HG03060 (cell line): ENCODE measurements around the gene TRIM3.

Source experiments
- ATAC-seq: cut with Tn5 transposase; IDR thresholded peaks from one replicate; pipeline ENCODE4 v1.9.1; 2021; ENCODE audit warnings: low read depth, moderate number of reproducible peaks; ENCODE audit not compliant: unreplicated experiment

TRIM3 gene

GRCh38 chr11:6481012-6481923 lies 7.5 kb upstream of the TRIM3 start, which contains the start of the genes ARFIP2 and TIMM10B:
ARFIP2 (minus strand) TSS chr11:6481331; CDS start chr11:6480421, 910 bp downstream.
TIMM10B (plus strand) TSS chr11:6481501; CDS start chr11:6481517, 16 bp downstream.
- peak; percentile 99 for ATAC-seq

DNA sequence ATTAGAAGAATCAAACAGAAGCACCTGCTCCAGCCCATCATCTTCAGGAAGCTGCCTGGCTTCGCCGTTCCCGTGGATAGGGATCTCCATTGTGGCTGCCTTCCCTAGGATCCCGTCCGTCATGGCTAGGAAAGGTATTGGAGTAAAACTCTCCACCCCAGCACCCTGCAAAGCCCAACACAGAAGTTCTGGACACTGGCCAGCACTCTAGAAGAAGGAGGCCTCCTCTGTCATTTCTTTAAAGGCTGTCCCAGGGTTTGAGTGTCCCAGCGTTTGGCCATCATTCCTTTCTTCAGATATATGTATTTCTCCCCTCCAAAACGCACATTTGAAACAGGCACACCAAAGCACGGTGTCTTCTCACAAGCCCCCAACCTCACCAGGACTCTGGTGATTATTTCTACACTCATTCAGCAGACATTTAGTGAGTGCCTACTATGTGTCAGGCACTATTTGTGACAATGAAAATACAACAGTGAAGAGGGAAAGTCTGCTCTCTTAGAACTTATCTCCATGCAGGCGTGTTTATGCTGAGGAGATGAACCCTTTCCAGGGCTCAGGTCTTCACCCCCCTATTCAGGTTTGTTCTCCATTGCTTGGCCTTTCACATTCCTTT lies 6.7 kb upstream of the TRIM3 start:
- ATAC-seq, result no peak

GRCh38 chr11:6476571-6476970 lies 2.8 kb upstream of the TRIM3 start:
- no peak for ATAC-seq

DNA sequence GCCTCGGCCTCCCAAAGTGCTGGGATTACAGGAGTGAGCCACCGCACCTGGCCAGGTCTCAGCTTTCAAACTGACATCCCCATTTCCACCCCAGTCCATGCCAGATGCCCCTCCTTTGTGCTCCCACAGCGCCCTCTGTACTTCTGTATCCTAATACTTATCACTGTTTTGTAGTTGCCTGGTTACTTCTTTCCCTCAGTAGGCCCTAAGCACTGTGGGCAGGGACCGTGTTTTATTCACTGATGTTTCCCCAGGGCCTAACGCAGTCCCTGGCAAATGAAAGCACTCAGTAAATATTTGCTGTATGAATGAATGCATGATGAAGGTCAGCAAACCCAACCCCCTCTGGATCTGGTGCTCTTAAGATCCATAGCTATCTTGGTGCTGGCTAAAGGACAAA lies 2.2 kb upstream of the TRIM3 start:
- no peak for ATAC-seq

DNA sequence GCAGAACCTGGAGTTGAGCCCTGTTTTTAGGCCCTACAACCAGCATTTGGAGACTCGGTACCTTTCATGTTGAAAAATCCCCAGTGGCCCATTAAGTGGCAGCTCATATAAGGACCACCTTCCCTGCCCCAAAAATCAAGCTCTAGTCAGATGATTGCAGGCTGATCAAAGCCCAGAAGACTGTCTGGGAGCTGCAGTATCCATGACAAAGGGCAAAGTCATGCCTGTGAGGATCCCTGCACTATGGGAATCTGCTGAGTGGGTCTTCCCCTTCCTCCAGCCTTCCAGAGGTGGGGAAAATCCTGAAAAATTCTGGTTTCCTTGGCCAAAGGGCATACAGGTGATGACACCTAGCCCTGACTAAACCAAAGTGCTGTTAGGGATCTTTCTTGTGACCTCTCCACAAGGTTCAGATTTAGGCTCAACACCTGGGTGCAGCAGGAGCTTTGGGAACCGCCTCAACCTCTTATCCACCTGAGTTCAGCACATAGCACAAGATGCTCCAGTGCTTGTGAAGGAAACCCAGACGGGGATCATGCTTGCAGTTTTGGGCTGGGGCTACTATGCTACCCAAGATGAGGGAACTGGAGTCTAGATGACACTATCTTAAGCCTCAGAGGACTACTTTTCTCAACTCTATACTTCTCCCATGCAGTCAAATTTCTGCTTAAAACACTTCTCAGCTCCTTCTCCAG lies 1.2 kb upstream of the TRIM3 start:
- no peak for ATAC-seq

- no peak for ATAC-seq
These were observed 662 bp upstream of the TRIM3 start for GRCh38 chr11:6474413-6474792.

GRCh38 chr11:6472934-6473333 lies 807 bp downstream of the TRIM3 start:
- no peak for ATAC-seq

- ATAC-seq, result no peak
These were observed 4.1 kb downstream of the TRIM3 start for GRCh38 chr11:6469599-6469998.

DNA sequence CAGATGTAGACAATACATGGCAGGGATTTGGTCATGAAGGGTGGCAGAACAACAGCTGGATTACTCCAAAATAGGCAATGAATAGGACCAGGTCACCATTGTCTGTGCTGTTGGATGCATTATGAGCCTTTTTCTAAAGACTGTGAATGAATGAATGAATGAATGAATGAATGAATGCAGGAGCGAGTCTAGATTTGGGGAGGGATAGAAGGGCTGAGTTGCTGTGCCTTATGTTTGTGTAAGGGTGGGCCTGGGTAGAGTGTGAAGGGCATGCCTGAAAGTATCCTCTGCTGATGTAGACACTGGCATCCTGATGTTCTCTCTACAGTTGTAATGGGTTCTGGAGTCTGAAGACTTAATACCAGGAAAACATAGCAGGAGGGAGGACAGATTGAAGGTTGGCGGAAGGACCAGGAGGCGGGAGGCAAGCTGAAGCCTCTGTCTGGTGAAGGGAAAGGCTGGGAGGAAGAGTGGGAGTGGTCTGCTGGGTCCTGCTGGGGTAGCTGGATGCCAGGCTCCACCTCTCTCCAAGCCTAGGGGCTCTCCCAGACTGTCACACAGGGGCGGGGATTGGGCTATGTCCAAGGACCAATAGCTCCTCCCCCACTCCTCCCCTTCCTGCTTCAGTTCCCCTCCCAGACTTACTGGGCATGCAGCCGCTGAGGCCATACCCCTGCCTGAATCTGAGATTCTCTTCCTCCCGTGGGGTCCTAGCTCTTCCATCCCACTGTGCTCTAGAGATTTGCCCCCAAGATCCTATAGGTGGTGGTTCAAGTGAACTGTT lies 4.8 kb downstream of the TRIM3 start:
- peak; percentile 68 for ATAC-seq

DNA sequence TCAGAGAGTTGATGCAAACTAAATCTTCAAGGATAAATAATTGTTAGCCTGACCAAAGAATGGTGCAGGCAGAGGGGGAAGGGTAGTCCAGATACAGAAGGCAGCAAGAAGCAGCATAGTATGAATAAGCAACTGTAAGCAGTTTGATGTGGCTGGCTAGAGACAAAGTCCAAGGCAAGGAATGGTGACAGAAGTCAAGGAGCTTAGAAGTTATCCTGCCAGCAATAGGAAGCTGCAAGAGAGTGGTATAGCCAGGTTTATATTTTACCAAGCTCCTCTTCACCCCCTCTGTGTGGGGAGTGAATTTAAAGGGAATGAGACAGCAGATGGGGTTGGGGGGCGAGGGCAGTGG lies 14.7 kb downstream of the TRIM3 start:
- no peak for ATAC-seq

GRCh38 chr11:6458352-6459098 lies 15.2 kb downstream of the TRIM3 start:
- no peak for ATAC-seq

DNA sequence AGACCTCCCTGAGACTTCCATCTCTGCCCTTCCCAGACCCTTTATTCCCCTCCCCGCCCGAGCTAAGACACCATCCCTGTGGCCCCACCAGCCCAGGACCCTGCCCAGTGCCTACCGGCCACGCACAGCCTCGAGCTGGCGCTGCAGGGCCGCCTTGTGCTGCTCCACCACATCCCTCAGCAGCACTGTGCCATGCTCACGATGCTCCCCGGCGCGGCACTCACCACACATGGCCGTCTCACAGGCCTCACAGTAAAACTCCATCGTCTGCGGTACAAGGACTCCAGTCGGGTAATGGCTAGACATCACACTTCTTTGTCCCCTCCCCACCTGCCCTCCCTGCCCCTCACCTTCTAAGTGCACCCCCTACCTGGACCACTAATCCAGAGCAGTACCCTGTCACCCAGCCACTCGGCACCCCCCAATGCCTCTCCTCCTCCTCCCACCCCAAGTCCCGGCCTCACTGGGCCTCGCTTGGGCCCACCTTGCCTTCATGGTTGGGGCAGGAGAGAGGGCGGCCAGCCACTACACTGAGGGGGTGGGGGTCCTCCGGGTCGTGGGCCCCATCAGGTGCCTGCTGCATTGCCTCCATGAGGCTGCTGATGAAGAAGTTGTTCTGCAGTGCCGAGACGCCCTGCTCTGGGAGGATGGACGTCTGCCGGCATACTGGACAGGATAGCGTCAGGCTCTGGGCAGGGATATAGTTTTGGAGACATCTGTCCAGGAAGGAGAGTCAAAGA lies 16.0 kb downstream of the TRIM3 start:
- ATAC-seq, result no peak

DNA sequence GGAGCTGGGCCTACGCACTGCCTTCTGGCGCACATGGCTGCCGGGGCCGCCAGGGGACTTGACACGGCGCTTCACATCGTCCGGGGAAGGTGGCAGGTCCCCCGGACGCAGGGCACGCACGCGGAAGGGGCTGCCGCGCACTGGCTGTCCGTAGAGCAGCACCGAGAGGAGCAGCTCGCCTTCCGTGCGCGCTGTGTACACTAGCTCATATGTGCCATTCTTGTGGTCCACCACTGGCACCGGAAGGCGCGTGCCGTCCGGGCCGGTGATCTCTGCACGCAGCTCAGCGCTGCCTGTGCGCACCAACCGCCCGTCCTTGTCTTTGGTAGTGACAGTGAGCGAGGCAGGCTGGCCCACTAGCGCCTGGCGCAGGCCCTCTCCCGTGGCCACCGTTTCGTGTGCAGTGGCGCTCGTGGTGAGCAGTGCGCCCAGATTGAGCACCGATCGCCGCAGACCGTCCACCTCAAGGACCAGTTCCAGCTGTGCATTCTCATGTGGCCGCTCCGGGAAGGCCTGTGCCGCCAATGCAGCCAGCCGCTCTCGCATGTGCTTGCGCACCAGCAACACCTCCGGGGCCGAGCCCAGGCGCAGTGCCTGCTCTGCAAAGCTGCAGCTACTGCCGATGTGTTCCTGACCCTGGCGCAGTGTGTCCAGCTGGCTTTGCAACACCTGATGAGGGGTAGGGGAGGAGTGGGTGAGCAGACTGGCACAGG lies 17.2 kb downstream of the TRIM3 start:
- no peak for ATAC-seq

- no peak for ATAC-seq
These were observed 18.7 kb downstream of the TRIM3 start for GRCh38 chr11:6455070-6455469.

GRCh38 chr11:6453152-6453551 lies 20.6 kb downstream of the TRIM3 start:
- no peak for ATAC-seq

DNA sequence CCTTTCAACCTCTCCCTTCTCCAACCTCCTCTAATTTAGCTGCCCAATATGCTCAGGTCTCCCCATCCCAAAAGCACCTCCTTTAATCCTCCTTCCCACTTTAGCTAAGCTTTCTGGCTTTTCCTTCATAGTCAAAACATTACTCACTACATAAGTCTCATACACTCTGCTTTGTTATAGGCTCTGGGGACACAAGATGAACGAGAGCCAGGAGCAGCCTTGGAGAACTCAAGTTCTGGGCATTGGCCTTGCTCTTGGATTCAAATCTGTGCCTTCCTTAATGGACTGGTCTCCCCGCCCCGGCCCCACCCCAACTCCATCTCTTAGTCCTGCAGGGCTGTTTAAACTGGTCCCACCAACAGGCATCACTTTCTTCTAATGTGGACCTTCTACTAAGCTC lies 21.5 kb downstream of the TRIM3 start:
- ATAC-seq, result no peak

GRCh38 chr11:6448574-6448973 lies 25.2 kb downstream of the TRIM3 start:
- no peak for ATAC-seq

GRCh38 chr11:6443269-6444003 lies 30.3 kb downstream of the TRIM3 start:
- ATAC-seq, result no peak
